ENCODE measurements around the gene CDK3.
"Not testable (repeated sequence)": the region's sequence is repeated elsewhere in the genome, so short reads cannot be mapped to it uniquely, and the experiment has no call there.

Gene CDK3

DNA sequence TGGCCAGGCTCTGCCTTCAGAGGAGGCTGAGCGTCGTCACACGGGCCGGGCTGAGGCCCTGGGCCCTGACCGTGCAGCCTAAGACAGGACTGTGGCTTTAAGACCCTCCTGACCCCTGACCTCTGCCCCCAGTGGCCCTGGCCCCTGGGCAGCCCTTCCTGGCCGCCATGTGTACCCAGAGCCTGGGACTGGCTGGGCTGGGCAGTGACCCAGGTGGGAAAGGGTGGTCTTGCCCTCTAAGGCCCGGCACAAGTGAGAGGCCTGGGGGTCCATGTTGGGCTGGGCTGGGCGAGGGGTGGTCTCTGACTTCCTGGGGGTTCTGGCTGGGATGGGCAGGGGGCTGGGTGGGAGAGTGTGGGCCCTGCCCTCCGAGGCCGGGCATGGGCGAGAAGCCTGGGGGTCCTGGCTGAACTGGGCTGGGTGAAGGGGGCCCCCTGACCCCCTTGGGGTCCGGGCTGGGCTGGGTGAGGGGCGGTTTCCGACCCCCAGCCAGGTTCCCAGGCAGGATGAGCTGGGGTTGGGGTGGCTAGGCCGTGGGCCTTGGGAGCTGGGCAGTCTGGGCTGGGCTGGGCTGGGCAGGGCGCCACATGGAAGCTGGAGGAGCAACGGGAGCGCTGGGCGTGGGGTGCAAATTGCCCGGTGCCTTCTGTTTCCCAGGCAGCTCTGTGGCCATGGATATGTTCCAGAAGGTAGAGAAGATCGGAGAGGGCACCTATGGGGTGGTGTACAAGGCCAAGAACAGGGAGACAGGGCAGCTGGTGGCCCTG, at the start of gene CDK3:
CDK3 (plus strand) TSS at position 101 of the 767 bp plus-strand sequence; CDS start at position 672, 571 bp downstream.
- FAIRE-seq: no peak

DNA sequence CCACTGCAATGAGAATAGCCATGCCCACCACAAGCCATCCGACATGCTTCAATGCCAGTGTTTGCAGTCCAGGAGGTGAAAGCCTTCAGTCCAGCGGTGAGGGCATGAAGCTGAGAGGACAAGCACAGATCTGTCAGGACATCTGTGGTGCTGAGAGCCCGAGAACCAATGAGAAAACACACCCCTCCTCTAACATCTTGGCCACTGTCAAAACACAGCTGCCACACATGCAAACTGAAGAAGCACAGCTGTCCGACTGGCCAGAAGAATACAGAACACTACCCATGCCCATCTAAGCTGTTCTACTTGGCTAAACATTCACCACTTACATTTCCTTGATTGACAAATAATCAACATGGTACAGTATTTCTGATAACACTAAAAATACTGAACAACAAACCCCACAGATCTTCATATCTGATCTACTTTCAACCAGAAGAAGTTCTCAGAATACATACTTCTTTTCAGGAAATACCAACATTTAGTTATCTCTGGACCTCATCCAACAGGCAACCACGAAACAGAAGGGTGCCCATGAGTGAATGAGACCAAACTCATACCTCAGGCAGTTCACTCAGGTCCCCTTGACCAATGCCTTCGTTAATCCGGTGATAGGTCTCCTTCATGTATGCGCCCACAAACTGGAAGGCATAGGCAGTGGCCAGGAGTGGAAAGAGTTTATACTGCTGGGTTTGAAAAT, 49.6 kb upstream of the CDK3 start:
- FAIRE-seq: no peak

DNA sequence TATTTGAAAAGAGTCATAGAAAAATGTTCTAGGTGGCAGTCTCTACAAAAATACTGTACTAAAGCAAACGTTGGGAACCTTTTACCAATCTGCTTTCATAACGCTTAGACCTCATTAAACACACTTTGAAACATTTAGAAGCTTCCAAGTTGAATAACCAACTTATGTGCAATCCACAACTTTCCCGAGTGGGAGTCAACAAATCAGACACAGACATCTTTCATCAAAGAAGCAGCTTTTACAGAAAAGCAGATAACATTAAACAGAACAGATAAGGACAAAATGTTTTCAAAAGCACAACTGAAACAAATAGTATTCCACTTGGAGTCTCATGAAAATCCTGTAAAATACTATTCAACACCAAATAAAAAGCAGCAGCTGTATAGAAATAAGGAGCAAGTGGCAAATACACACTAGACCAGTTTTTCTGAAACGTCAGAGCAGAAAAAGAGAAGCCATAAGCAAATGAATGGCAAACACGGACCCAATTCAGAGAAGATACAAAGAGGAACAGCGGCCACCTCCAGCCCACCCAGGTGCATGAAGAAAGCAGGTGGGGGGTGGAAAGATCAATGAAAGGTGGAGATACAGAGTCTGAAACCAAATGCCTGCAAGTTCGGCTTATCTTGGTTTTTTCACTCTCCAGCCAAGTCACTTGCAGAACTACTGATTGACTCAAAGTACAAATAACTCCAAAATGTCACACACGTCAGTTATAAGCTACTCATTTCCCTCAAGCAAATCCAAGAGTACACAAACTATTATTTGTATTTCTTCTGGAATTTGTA, 41.4 kb upstream of the CDK3 start:
- FAIRE-seq: no peak

DNA sequence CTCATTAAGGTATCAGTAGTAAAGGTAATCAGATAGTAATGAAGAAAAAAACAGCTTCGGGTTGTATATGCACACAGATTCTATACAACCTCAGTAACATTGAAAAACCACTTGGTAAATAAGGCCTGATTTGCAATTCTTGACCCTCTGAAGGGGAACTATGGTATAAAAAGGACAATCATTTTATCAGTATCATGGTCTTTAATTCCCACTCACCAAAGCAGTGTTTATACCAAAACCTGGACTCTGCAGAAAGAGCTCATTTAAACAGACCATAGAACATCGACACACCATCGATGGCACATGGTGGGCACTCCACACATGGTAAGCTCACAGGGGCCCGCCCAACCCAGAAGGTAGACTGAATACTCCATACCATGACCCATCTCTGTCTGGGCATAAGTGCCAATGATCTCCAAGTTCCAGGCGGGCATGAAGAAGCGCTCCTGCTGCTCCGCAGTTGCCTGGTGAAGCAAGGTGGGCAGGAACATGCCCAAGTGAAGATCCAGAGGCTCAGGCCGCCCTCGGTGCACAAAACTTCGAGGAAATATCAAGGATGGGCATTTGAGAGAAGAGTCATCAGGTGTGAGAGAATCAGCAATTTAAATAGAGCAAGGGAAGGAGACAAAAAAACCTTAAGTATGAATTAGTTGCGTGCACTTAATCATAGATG, 40.7 kb upstream of the CDK3 start:
- no peak for FAIRE-seq

DNA sequence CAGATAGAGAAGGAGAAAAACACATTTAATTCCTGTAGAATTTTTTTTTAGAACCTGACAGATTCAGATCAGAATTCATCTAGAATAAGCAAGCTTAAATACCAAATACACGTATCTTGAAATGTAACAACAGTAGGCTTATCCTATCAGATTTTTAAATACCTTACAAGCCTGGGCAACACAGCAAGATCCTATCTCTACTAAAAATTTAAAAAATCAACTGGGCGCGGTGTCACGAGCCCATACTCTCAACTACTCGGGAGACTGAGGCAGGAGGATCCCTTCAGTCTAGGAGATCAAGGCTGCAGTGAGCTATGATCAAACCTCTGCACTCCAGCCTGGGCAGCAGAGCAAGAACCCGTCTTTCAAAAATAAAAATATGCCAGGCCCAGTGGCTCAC, 35.2 kb upstream of the CDK3 start:
- FAIRE-seq: no peak

DNA sequence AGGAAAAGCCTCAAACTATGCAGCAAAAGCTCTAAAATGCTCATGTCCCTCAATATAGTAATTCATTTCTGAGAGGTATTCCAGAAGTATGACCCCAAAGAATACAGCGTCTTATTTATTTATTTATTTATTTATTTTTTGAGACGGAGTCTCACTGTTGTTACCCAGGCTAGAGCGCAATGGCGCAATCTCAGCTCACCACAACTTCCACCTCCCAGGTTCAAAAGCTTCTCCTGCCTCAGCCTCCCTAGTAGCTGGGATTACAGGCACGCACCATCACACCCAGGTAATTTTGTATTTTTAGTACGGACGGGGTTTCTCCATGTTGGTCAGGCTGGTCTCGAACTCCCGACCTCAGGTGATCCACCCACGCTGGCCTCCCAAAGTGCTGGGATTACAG, 31.6 kb upstream of the CDK3 start:
- not testable (repeated sequence) for FAIRE-seq

DNA sequence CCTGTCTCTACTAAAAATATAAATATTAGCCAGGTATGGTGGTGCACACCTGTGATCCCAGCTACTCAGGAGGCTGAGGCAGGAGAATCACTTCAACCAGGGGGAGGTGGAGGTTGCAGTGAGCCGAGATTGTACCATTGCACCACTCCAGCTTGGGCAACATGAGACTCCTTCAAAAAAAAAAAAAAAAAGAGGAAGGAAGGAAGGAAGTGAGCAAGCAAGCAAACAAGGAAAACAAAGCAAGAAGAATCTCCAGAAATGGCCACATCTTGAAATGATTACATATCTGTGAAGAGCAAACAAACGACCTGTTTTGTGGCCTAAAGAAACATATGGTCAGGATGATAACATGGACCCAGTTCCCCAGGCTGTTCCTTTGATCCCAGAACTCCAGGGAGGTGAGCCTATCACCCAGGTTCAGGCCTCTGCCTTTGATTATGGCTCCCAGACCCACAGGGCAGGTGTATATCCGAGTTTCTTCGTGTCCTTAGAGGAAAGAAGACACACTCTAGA, 30.6 kb upstream of the CDK3 start:
- FAIRE-seq: no peak

DNA sequence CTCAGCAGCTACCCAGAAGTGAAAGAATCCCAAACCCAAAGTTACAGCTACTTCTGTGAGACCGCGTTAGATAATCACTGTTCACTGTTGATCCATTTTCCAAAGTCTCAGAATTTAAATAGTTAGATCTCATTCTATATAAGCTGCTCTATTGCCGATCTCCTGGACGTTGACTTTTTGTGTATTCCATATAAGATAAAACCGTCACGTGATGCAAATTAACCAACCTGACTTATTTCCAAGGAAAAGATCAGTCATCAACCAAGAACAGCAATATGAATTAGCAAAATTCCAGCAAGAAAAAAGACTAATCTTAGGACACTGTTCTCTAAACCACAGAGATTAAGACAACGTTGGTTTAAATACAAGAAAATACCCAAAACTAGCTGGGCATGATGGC, 30.0 kb upstream of the CDK3 start:
- FAIRE-seq: no peak

DNA sequence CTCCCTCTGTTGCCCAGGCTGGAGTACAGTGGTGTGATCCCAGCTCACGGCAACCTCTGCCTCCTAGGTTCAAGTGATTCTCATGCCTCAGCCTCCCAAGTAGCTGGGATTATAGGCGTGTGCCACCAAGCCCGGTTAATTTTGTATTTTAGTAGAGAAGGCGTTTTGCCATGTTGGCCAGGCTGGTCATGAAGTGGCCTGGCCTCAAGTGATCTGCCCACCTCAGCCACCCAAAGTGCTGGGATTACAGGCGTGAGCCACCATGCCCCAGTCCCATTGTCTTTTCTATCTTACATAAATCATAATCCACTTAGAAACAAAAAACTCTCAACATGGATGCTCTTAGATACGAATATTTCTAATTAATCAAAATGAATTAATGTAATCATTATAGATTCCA, 25.5 kb upstream of the CDK3 start:
- FAIRE-seq: not testable (repeated sequence)

DNA sequence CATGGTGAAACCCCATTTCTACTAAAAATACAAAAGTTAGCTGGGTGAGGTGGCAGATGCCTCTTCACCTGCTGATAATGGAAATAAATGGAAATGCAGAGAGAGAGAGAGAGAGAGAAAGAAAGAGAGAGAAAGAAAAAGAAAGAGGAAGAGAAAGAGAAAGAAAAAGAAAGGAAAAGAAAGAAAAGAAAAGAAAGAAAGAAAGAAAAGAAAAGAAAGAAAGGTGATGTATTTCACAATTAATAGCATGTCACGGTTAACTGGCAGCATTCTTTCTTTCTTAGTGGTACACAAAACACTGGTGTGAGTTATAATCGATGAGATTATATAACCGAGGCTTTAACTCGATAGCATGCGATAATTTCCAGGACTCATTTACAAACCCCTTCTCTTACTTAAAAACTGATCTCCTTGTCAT, 24.9 kb upstream of the CDK3 start:
- no peak for FAIRE-seq

DNA sequence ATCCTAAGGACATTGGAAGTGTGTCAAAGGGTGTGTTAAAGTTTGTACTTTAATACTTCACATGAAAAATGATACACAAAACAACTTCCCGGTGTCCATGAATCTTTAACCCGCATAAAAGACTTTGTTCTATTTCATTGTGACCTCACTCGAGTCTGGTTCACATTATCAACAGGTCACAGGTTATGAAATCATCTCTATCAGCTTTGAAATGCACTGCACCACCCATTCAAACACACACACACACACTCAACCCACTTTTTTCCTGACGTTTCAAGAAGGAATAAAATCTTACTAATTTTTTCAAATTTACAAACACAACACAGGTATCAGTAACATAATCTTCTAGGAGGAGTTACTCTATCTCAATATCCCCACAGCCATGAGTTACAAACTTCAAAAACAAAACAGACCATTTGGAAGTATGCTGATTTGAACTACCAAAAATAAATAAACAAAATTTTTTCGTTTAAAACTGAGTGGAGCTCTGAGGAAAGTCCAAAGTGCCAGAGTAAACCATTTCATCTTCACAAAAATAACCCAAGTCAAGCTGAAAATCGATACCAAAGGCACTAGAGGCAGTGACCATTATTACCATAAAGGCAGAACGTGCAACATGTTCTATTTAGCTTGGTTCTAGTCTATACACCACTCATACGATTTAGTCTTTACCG, 24.3 kb upstream of the CDK3 start:
- no peak for FAIRE-seq

DNA sequence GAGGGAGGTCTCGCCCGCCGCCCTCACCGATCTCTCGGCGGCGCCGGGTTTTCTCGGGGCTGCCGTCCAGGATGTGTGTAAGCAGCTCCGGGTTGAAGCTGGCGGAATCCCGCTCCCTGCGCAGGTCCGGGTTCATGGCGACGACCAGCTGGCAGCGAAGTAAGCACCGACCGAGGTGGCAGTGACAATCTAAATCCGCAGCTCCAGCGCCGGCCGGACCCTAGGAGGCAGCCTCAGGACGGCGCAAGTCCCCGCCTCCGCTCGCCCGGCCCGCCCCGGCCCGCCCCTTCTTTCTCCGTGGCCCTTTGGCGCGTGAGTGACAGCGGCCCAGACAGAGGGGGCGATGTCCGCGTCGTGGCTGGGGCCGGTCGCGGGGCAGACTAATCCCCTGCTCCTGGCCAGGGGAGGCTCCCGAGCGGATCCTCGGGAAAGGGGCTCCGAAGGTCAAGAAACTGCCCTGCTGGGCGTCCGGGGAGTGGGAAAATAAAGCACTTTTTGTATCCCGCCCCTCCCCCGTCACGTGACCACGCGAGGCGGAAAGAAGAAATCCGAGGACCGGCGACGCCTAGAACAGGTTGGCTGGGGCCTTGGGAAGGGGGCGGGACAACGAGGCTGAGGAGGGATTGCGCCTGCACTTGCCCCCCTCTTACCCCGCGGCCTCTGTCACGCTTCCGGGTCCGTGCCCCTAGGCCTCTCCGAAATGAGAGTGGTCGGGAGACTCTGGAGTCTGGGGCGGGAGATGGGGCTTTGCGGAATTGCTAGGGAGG, 21.5 kb upstream of the CDK3 start, which contains the start of the genes ACOX1 and TEN1:
ACOX1 (minus strand) TSS at position 229 of the 767 bp plus-strand sequence; CDS start at position 136, 93 bp downstream.
TEN1 (plus strand) TSS at position 303 of the 767 bp plus-strand sequence. CDS start 6,953 bp downstream, outside the sequence.
- FAIRE-seq: no peak

DNA sequence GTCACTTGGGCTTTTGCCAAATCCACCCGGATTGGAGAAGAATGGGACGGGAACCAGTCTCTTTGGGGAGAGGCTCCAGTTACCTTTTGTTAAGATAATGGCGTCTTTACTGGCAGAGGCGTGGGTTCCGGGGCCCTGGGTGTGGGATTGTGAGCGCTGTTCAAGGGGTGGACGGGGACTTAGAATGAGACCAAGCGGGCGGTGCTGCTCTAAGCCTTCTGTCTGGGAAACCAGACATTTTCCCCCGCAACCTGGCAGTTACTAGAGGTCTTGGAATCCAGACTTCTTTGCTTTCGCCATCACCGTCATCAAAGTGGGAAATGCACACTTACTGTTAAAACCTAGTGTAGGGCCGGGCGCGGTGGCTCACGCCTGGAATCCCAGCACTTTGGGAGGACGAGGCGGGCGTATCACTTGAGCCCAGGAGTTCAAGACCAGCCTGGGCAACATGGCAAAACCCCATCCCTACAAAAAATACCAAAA, 20.9 kb upstream of the CDK3 start:
- no peak for FAIRE-seq

DNA sequence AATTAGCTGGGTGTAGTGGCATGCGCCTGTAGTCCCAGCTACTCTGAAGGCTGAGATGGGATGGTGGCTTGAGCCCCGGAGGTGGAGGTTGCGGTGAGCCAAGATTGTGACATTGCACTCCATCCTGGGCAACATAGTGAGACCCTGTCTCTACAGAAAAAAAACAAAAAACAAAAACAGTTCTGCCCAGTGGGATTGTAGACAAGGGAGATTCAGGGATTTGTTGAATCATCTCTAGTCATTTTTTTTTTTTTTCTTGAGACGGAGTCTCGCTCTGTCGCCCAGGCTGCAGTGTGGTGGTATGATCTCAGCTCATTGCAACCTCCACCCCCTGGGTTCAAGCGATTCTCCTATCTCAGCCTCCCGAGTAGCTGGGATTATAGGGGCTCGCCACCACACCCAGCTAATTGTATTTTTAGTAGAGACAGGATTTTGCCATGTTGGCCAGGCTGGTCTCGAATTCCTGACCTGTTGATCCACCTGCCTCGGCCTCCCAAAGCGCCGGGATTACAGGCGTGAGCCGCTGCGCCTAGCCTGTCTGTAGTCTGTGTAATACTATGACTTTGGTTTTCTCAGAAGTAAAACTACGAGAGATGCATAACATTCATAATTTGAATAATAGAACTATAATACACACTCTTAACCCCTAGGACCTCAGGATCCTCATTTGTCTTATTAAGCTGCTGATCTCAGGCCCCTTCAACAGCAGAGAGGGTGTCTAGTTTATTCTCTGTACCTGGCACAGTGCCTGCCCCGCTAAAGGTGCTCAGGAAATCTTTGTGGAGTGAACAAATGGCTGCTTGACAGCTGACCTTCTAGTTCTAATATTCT, 20.3 kb upstream of the CDK3 start:
- FAIRE-seq: no peak

DNA sequence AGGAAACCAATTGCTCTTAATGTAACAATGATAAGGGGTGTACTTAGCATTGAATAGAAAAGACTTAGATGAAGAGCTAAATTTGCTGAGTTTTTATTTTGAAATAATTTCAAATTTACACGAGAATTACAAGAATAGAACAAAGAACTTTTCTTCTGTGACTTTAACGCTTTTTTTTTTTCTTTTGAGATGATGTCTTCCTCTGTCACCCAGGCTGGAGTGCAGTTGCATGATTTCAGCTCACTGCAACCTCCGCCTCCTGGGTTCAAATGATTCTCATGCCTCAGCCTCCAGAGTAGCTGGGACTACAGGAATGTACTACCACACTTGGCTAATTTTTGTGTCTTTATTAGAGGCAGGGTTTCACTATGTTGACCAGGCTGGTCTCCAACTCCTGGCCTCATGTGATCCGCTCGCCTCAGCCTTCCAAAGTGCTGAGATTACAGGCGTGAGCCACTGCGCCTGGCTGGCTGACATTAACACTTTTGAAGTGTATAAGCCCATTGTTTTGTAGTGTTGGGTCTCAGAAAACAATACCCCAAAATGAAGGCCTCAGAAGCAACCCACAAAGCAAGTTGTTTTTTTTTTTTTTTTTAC, 19.5 kb upstream of the CDK3 start:
- no peak for FAIRE-seq

DNA sequence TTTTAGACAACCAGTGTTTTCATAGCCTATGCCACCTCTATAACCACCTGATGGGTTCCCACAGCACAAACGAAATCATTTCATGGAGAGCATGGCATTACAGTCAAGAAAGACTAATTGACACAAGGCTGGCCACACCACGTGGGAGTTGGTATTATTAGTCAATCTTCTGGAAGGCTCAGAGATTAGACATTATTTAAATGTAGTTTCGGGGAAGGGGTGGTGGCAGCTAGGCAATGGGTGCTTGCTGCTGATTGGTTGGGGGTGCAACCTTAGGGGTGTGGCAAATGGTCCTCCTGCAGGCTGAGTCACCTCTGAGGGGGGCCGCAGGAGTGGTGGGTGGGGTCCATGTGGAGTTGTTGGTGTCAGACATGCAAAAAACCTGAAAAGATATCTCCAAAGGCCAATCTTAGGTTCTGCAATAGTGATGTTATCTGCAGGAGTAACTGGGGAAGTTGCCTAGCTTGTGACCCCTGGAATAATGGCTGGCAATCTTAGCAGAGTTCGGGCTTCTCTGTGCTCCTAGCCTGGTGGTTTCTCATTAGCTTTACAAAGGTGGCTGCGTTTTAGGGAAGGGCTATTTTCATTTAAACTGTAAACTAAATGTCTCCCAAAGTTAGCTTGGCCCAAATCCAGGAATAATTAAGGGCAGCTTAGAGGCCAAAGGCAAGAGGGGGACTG, 17.0 kb upstream of the CDK3 start:
- FAIRE-seq: no peak

DNA sequence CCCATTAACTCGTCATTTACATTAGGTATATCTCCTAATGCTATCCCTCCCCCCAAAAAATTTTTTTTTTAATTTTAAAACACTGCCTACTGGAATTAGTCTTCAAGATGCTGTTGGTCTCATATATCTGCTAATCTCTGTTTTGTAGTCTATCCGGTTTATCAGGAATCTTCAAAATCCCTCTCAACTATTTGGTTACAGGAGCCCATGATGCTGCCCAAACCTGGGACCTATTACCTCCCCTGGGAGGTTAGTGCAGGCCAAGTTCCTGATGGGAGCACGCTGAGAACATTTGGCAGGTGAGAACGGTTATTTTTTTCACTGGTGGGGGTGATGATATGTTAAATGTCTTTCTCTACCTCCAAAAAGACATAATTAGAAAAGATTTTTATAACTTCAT, 14.7 kb upstream of the CDK3 start:
- FAIRE-seq: no peak

DNA sequence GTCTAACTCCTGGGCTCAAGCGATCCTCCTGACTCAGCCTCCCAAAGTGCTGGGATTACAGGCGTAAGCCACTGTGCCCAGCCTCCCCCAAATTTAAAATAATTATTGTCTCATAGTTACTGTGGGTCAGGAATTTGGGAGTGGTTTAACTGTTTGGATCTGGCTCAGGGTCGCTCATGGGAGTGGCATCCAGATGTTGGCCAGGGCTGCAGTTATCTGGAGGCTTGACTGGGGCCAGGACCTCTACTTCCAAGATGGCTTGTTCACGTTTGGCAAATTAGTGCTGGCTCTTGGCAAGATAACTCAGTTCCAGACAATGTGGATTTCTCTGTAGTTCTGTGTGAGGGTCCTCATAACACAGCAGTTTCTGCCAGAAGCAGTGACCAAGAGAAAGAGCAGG, 13.6 kb upstream of the CDK3 start:
- no peak for FAIRE-seq

DNA sequence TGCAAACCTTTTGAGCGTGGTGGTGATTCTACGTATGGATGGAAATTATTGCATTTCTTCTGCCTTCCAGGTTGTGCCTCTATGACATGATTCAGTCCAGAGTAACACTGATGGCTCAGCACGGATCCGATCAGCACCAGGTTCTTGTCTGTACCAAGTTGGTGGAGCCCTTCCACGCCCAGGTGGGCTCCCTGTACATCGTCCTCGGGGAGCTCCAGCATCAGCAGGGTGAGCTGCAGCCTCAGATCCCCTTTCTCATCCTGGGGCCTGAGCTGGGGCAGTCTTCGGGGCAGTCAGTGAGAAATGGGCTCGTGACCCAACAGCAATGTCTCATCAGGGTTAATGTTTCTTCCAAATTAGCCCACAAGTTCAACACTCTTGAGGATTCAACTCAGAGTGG, 9.3 kb upstream of the CDK3 start:
- no peak for FAIRE-seq

All from islet of Langerhans (tissue), 1 donor.